Neural crest cell (in vitro differentiated cells): ENCODE measurements around the gene SGCE. TPM values are rescaled to one million over a fixed set of nuclear protein-coding genes. Genes with fewer than 3 reads are reported as not detected.

Source experiments
- DNase-seq: peaks from one replicate; pipeline ENCODE4 v3.0.0; 2021; ENCODE audit warnings: low read depth, mixed read lengths, low spot score
- H3K27ac Mint-ChIP-seq: one replicate; pipeline ENCODE4 v1.8.0; 2021; ENCODE audit warnings: mild to moderate bottlenecking, mixed read lengths; ENCODE audit not compliant: unreplicated experiment
- H3K27me3 Mint-ChIP-seq: 2 replicates; pipeline ENCODE4 v1.8.0; 2021; ENCODE audit warnings: low read depth, mild to moderate bottlenecking, mixed read lengths
- H3K36me3 Mint-ChIP-seq: 2 replicates; pipeline ENCODE4 v1.8.0; 2021; ENCODE audit warnings: low read depth, mild to moderate bottlenecking, mixed read lengths
- H3K4me1 Mint-ChIP-seq: 2 replicates; pipeline ENCODE4 v1.8.0; 2021; ENCODE audit warnings: mixed read lengths
- H3K4me3 Mint-ChIP-seq: one replicate; pipeline ENCODE4 v1.8.0; 2021; ENCODE audit warnings: mild to moderate bottlenecking, mixed read lengths
- H3K9me3 Mint-ChIP-seq: 2 replicates; pipeline ENCODE4 v1.8.0; 2021; ENCODE audit warnings: mixed read lengths
- total RNA-seq: library from RNA; stranded (reverse); gene quantifications from 2 replicates; pipeline ENCODE4 v1.2.1, GENCODE V29; 2021
- TF ChIP-seq, protein P1 (sequence below): fragments of 200-600 bp; sonication (generic); conservative IDR thresholded peaks from 2 replicates; pipeline ENCODE4 v1.5.0; 2021; ENCODE audit warnings: antibody characterized with exemption, mild to moderate bottlenecking

Gene SGCE
- total RNA-seq, 1 donor from 2014 or later, result 44.9 TPM

DNA sequence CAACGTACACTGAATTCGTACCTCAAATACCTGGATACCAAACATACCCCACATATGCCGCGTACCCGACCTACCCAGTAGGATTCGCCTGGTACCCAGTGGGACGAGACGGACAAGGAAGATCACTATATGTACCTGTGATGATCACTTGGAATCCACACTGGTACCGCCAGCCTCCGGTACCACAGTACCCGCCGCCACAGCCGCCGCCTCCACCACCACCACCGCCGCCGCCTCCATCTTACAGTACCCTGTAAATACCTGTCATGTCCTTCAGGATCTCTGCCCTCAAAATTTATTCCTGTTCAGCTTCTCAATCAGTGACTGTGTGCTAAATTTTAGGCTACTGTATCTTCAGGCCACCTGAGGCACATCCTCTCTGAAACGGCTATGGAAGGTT lies 9.5 kb upstream of the SGCE start:
- H3K4me1 Mint-ChIP-seq, result peaks cover 5% of the 10 kb centered on the region
- no peak overlapping the region for H3K4me3 Mint-ChIP-seq
- H3K36me3 Mint-ChIP-seq, result peaks cover 33% of the 10 kb centered on the region
- TF ChIP-seq, protein P1, sequence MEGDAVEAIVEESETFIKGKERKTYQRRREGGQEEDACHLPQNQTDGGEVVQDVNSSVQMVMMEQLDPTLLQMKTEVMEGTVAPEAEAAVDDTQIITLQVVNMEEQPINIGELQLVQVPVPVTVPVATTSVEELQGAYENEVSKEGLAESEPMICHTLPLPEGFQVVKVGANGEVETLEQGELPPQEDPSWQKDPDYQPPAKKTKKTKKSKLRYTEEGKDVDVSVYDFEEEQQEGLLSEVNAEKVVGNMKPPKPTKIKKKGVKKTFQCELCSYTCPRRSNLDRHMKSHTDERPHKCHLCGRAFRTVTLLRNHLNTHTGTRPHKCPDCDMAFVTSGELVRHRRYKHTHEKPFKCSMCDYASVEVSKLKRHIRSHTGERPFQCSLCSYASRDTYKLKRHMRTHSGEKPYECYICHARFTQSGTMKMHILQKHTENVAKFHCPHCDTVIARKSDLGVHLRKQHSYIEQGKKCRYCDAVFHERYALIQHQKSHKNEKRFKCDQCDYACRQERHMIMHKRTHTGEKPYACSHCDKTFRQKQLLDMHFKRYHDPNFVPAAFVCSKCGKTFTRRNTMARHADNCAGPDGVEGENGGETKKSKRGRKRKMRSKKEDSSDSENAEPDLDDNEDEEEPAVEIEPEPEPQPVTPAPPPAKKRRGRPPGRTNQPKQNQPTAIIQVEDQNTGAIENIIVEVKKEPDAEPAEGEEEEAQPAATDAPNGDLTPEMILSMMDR, result no peak
- no peaks in the 10 kb centered on the region for H3K27me3 Mint-ChIP-seq
- peaks cover 6% of the 10 kb centered on the region for H3K9me3 Mint-ChIP-seq
- no peak overlapping the region for H3K27ac Mint-ChIP-seq
- no peak for DNase-seq

DNA sequence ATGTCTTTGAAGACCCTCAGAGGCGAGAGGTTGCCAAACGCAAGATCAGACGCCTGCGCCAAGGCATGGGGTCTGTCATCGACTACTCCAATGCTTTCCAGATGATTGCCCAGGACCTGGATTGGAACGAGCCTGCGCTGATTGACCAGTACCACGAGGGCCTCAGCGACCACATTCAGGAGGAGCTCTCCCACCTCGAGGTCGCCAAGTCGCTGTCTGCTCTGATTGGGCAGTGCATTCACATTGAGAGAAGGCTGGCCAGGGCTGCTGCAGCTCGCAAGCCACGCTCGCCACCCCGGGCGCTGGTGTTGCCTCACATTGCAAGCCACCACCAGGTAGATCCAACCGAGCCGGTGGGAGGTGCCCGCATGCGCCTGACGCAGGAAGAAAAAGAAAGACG lies 8.1 kb upstream of the SGCE start:
- TF ChIP-seq, protein P1, result no peak
- Mint-ChIP-seq H3K36me3 (peaks cover 33% of the 10 kb centered on the region), H3K4me3 (no peak overlapping the region), H3K27ac (no peak overlapping the region), H3K4me1 (peaks cover 14% of the 10 kb centered on the region), H3K27me3 (no peaks in the 10 kb centered on the region), H3K9me3 (peaks cover 6% of the 10 kb centered on the region)
- no peak for DNase-seq

DNA sequence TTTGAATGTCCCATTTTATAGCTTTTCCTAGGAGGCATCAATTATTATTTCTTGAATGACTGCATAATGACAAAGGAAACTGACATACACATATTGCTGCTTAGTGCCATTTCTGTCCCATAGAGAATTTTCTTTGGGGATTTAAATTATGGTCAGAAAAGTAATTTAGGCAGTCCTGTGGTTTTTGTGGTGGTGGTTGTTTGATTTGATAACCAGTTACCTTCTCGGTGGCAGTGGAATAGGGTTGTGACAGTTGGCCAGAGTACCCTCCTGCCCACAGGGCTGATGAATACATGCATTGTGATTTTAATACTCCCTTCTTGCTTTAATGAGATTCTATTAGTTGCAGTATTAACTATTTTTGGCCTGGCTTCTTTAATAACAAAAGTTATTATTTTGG lies 6.6 kb upstream of the SGCE start:
- TF ChIP-seq, protein P1, result no peak
- H3K27ac Mint-ChIP-seq, result no peak overlapping the region
- peaks cover 6% of the 10 kb centered on the region for H3K9me3 Mint-ChIP-seq
- H3K36me3 Mint-ChIP-seq, result peaks cover 33% of the 10 kb centered on the region
- no peak overlapping the region for H3K4me3 Mint-ChIP-seq
- DNase-seq, result no peak
- no peaks in the 10 kb centered on the region for H3K27me3 Mint-ChIP-seq
- H3K4me1 Mint-ChIP-seq, result peaks cover 16% of the 10 kb centered on the region

DNA sequence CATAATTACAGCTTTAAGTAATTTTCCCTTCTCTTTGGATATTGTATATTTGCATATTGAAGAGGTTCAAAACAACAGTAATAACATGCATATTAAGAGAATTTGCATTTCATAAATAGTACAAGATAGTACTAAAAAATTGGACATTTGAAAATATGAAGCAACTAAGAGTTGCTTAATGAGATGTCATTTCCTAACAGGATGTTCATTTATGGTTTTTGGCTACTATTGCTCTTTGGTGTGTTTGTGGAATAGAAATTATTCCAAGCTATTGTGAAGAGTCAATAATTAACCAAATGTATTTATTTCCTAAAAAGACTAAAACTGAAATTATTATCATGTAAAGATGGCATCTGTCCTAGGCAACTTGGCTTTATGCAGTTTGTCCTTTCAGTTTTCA lies 4.1 kb upstream of the SGCE start:
- no peak for DNase-seq
- H3K27me3 Mint-ChIP-seq, result no peaks in the 10 kb centered on the region
- H3K36me3 Mint-ChIP-seq, result peaks cover 19% of the 10 kb centered on the region
- H3K27ac Mint-ChIP-seq, result no peak overlapping the region
- H3K4me3 Mint-ChIP-seq, result peak overlapping the region; percentile 60
- H3K4me1 Mint-ChIP-seq, result peaks cover 26% of the 10 kb centered on the region
- H3K9me3 Mint-ChIP-seq, result peaks cover 6% of the 10 kb centered on the region
- TF ChIP-seq, protein P1, result no peak

DNA sequence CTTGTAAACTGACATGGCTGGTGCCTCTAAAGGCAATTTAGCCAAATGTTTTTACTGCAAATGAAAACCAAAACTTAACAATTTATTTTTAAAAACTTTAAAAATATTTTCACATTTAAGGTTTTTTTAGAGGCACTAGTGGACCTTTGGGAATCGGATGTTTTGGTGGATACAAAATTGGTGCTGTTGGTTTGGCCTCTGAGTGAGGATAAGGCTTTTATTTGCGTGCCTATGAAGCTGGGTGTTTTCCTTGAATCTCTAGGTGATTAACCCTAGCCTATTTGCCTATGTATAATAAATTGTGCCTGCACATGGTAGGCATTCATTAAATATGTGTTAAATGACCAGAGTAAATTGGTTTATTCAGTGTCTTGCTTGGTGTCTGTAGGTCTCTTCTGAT lies 2.9 kb upstream of the SGCE start:
- peaks cover 8% of the 10 kb centered on the region for H3K36me3 Mint-ChIP-seq

More for the DNA sequence above, 2.9 kb upstream of the SGCE start:
- Mint-ChIP-seq H3K4me1 (peaks cover 34% of the 10 kb centered on the region), H3K4me3 (peak overlapping the region; percentile 62), H3K9me3 (no peaks in the 10 kb centered on the region), H3K27ac (no peak overlapping the region), H3K27me3 (no peaks in the 10 kb centered on the region)
- TF ChIP-seq, protein P1, result no peak
- no peak for DNase-seq
